Right lobe of liver (tissue), 6 donors: Measurements from ENCODE around the gene ACKR1. TPM values are rescaled to one million over a fixed set of nuclear protein-coding genes. Genes with fewer than 3 reads are reported as not detected.
A peak's percentile ranks its signal among the peaks of the same experiment; 100 is the strongest.

Source experiments
- ATAC-seq, 4 donors: fragments of 200-7000 bp; cut with Tn5 transposase; one replicate each; pipeline ENCODE4 v1.9.1; 2020; ENCODE audit warnings: mild to moderate bottlenecking in 4 of 4, moderate library complexity in 4 of 4
- DNase-seq, 3 donors: peaks; one replicate each; pipeline ENCODE4 v3.0.0-alpha.2; 2020
- H3K27ac ChIP-seq, 3 donors: fragments of 200-600 bp; one replicate each; pipeline ENCODE4 v1.8.0; 2022
- H3K27me3 ChIP-seq, 2 donors: fragments of 200-600 bp; one replicate each; pipeline ENCODE4 v1.8.0; 2022
- H3K36me3 ChIP-seq, 4 donors: fragments of 200-600 bp; sonication (generic) in 1 of 4; one replicate each; pipeline versions ENCODE4 v1.5.1 to v1.8.0; 2017 to 2022; ENCODE audit warnings: control low read depth in 1 of 4
- H3K4me1 ChIP-seq, 4 donors: fragments of 200-600 bp; sonication (generic) in 1 of 4; one replicate each; pipeline versions ENCODE4 v1.5.1 to v1.8.0; 2017 to 2022; ENCODE audit warnings: control low read depth in 1 of 4
- H3K4me3 ChIP-seq, 3 donors: fragments of 200-600 bp; one replicate each; pipeline ENCODE4 v1.8.0; 2022
- H3K9me3 ChIP-seq, 4 donors: fragments of 200-600 bp; sonication (generic) in 1 of 4; one replicate each; pipeline versions ENCODE4 v1.5.1 to v1.8.0; 2017 to 2022; ENCODE audit warnings: control low read depth in 1 of 4
- CTCF ChIP-seq, 4 donors: fragments of 200-600 bp in 3 of 4; fragments of 450-650 bp in 1 of 4; IDR thresholded peaks; one replicate each; pipeline versions ENCODE4 v1.5.1 to v1.8.0; 2016 to 2022; ENCODE audit warnings: antibody characterized with exemption in 4 of 4, mild to moderate bottlenecking in 2 of 4
- POLR2A ChIP-seq: fragments of 450-650 bp; IDR thresholded peaks from one replicate; pipeline ENCODE4 v1.6.1; 2017; ENCODE audit warnings: antibody characterized with exemption, mild to moderate bottlenecking
- WGBS: methylation state at CpG from one replicate; pipeline ENCODE4 v1.1.6; 2018; ENCODE audit warnings: low coverage, low lambda C conversion rate; ENCODE audit not compliant: insufficient coverage; ENCODE audit errors: missing lambda C conversion rate; 5-methylcytosine and 5-hydroxymethylcytosine counted together
- intact Hi-C, 2 donors: fragments of 100-400 bp; cut with DNase I; formaldehyde crosslinking; loops; one replicate each; pipeline versions ENCODE4 v1.11.2 to v1.14.1; 2022
- total RNA-seq, 6 experiments: library from RNA; depleted of rRNA in 2 of 6; stranded (reverse); fragments of >200 nt in 2 of 6; fragmentation: NEBNext Ultra II Directional in 3 of 6; extraction: Animal tissue kit (Norgen Biotek cat#: 25700) in 3 of 6; gene quantifications; one replicate each; pipeline versions ENCODE4 v1.1.0 to v1.2.4, GENCODE V29; 2016 to 2023
- donor health status: DM: no; HTN: yes; CAD: no.
- donor health status: DM: no; HTN: no; CAD: no.
- donor health status: DM: no; HTN: no; CAD: no.
- donor health status: DM: no; HTN: yes; CAD: no.
- donor health status: DM: no; HTN: yes; CAD: no.

ACKR1 gene
- total RNA-seq, 6 experiments from 2014 or later: 0.12 to 0.53 (median 0.39) TPM; not detected in 2

- peak in 1 of 4 donors; percentile 18 for ATAC-seq
- 6% methylated on average over 1 of the region's 1 CpG for WGBS
- intact Hi-C loops: no loop called here
- Histone ChIP-seq H3K9me3 (no peaks in the 10 kb centered on the region), H3K36me3 (no peaks in the 10 kb centered on the region), H3K4me3 (no peak overlapping the region), H3K27me3 (no peaks in the 10 kb centered on the region), H3K27ac (no peak overlapping the region), H3K4me1 (no peaks in the 10 kb centered on the region)
- no peak for DNase-seq
- TF ChIP-seq POLR2A (no peak), CTCF (IDR thresholded peaks at IDR 0.05) (no peak)
These were observed 25.2 kb downstream of the ACKR1 start for GRCh38 chr1:159229896-159230295.

- ATAC-seq: no peak
- no peak for DNase-seq
- no peaks in the 10 kb centered on the region for H3K36me3 ChIP-seq
- WGBS: 70% methylated on average over 4 of the region's 4 CpGs
- H3K4me3 ChIP-seq: no peak overlapping the region
- H3K9me3 ChIP-seq: no peaks in the 10 kb centered on the region
- H3K27me3 ChIP-seq: no peaks in the 10 kb centered on the region
- H3K4me1 ChIP-seq: no peaks in the 10 kb centered on the region
- H3K27ac ChIP-seq: no peak overlapping the region
- TF ChIP-seq CTCF (IDR thresholded peaks at IDR 0.05) (no peak), POLR2A (no peak)
- intact Hi-C loops: no loop called here
These were observed 35.0 kb downstream of the ACKR1 start for GRCh38 chr1:159239551-159240220.

- WGBS: no CpG with 5 or more reads among the region's 3 CpGs
- DNase-seq (no peak), ATAC-seq (no peak)
- Histone ChIP-seq H3K27ac (no peak overlapping the region), H3K4me1 (no peaks in the 10 kb centered on the region), H3K4me3 (no peak overlapping the region), H3K27me3 (no peaks in the 10 kb centered on the region), H3K9me3 (peaks cover 0 to 6% (median 0%) of the 10 kb centered on the region in 4 donors), H3K36me3 (no peaks in the 10 kb centered on the region)
- no peak for TF ChIP-seq POLR2A
- no peak for TF ChIP-seq CTCF (IDR thresholded peaks at IDR 0.05)
- intact Hi-C loops: no loop called here
These were observed 42.6 kb downstream of the ACKR1 start for GRCh38 chr1:159247266-159247665.

GRCh38 chr1:159248311-159248710 is 43.6 kb downstream of the ACKR1 start:
- Histone ChIP-seq H3K36me3 (no peaks in the 10 kb centered on the region), H3K9me3 (peaks cover 0 to 6% (median 0%) of the 10 kb centered on the region in 4 donors), H3K4me1 (no peaks in the 10 kb centered on the region), H3K27me3 (no peaks in the 10 kb centered on the region), H3K27ac (no peak overlapping the region), H3K4me3 (no peak overlapping the region)
- ATAC-seq (no peak), DNase-seq (no peak)
- intact Hi-C loops: no loop called here
- no CpG with 5 or more reads among the region's 1 CpG for WGBS
- TF ChIP-seq POLR2A: no peak
- TF ChIP-seq CTCF (IDR thresholded peaks at IDR 0.05): no peak
